Suprapubic skin (tissue), 4 donors: ENCODE measurements around the gene MORC3.

ENCODE experiments used
- CTCF ChIP-seq, 2 donors: fragments of 200-600 bp in 1 of 2; fragments of 450-650 bp in 1 of 2; sonication (generic) in 1 of 2; IDR thresholded peaks; one replicate each; pipeline ENCODE4 v1.5.1; 2016 to 2019; ENCODE audit warnings: antibody characterized with exemption in 2 of 2, mild to moderate bottlenecking in 1 of 2, moderate library complexity in 1 of 2
- EP300 ChIP-seq: sonication (generic); formaldehyde crosslinking; IDR thresholded peaks from one replicate; pipeline ENCODE4 v1.6.1; 2017; ENCODE audit warnings: antibody characterized with exemption
- POLR2A ChIP-seq, 2 donors: fragments of 450-650 bp; IDR thresholded peaks; one replicate each; pipeline ENCODE4 v1.6.1; 2017; ENCODE audit warnings: antibody characterized with exemption in 2 of 2, mild to moderate bottlenecking in 2 of 2, moderate library complexity in 2 of 2
- POLR2AphosphoS5 ChIP-seq, 3 donors: sonication (generic); formaldehyde crosslinking; IDR thresholded peaks; one replicate each; pipeline ENCODE4 v1.6.1; 2017; ENCODE audit warnings: antibody characterized with exemption in 3 of 3

- TF ChIP-seq CTCF (IDR thresholded peaks at IDR 0.05) (no peak), POLR2A (IDR thresholded peaks at IDR 0.05) (no peak), POLR2AphosphoS5 (IDR thresholded peaks at IDR 0.05) (no peak), EP300 (no peak)
Measured at GRCh38 chr21:36349315-36349714, 29.3 kb downstream of the MORC3 start.
